ENCODE data around the gene ARID5A.

The ARID5A gene

GRCh38 chr2:96506907-96507240 lies 29.7 kb upstream of the ARID5A start:
- no peak for DNase-seq

GRCh38 chr2:96507957-96508520 lies 28.5 kb upstream of the ARID5A start:
- DNase-seq: peak; percentile 55

- DNase-seq: no peak
These were observed 27.9 kb upstream of the ARID5A start for GRCh38 chr2:96508521-96509113.

- peak; percentile 85 for DNase-seq
These were observed 27.3 kb upstream of the ARID5A start for GRCh38 chr2:96509114-96509846.

GRCh38 chr2:96509847-96510230 lies 26.7 kb upstream of the ARID5A start:
- no peak for DNase-seq

- DNase-seq: no peak
These were observed 25.5 kb upstream of the ARID5A start for GRCh38 chr2:96510931-96511595.

GRCh38 chr2:96511851-96512250 lies 24.7 kb upstream of the ARID5A start:
- no peak for DNase-seq

- no peak for DNase-seq
These were observed 24.2 kb upstream of the ARID5A start for GRCh38 chr2:96512341-96512740.

GRCh38 chr2:96514521-96514920 lies 22.0 kb upstream of the ARID5A start:
- DNase-seq: no peak

GRCh38 chr2:96517079-96517478 lies 19.5 kb upstream of the ARID5A start:
- DNase-seq: no peak

GRCh38 chr2:96520231-96520630 lies 16.3 kb upstream of the ARID5A start:
- no peak for DNase-seq

- DNase-seq: no peak
These were observed 15.9 kb upstream of the ARID5A start for GRCh38 chr2:96520697-96521096.

GRCh38 chr2:96521219-96521618 lies 15.3 kb upstream of the ARID5A start:
- no peak for DNase-seq

- no peak for DNase-seq
These were observed 14.0 kb upstream of the ARID5A start for GRCh38 chr2:96522304-96523203.

GRCh38 chr2:96523659-96524481 lies 12.7 kb upstream of the ARID5A start:
- peak; percentile 33 for DNase-seq

- no peak for DNase-seq
These were observed 11.9 kb upstream of the ARID5A start for GRCh38 chr2:96524482-96525210.

GRCh38 chr2:96525211-96525507 lies 11.4 kb upstream of the ARID5A start:
- DNase-seq: no peak

- DNase-seq: no peak
These were observed 10.4 kb upstream of the ARID5A start for GRCh38 chr2:96526101-96526591.

GRCh38 chr2:96526615-96527285 lies 9.8 kb upstream of the ARID5A start:
- no peak for DNase-seq

GRCh38 chr2:96527286-96528005 lies 9.1 kb upstream of the ARID5A start:
- peak; percentile 50 for DNase-seq
